H1 (cell line): ENCODE results near the gene ITPR3.

Experiments used
- BRCA1 ChIP-seq: IDR thresholded peaks from 2 replicates; pipeline ENCODE4 v1.6.1; 2012; ENCODE audit warnings: low read depth, low read length, improper control_type of control experiment
- CEBPB ChIP-seq: IDR thresholded peaks from 2 replicates; pipeline ENCODE4 v1.6.1; 2012; ENCODE audit warnings: low read depth, low read length
- CTCF ChIP-seq, 3 experiments: IDR thresholded peaks; 1 replicate in 2 of 3; 2 replicates in 1 of 3; pipeline versions ENCODE4 v1.5.1 to v1.6.1; 2011; ENCODE audit warnings: low read length in 3 of 3, mild to moderate bottlenecking in 3 of 3, inconsistent platforms in 2 of 3, low read depth in 1 of 3, moderate library complexity in 1 of 3; ENCODE audit not compliant: insufficient read depth in 1 of 3; ENCODE audit errors: control extremely low read depth in 1 of 3
- EGR1 ChIP-seq: IDR thresholded peaks from 2 replicates; pipeline ENCODE4 v1.6.1; 2011; ENCODE audit warnings: low read depth, low read length, borderline replicate concordance
- POLR2A ChIP-seq, 2 experiments: IDR thresholded peaks; 1 replicate in 1 of 2; 2 replicates in 1 of 2; pipeline ENCODE4 v1.6.1; 2011; ENCODE audit warnings: low read depth in 2 of 2, low read length in 2 of 2, mild to moderate bottlenecking in 2 of 2; ENCODE audit errors: control extremely low read depth in 1 of 2
- SUZ12 ChIP-seq: fragments of 200-600 bp; sonication (generic); IDR thresholded peaks from 2 replicates; pipeline ENCODE4 v1.6.1; 2012; ENCODE audit warnings: mild to moderate bottlenecking, inconsistent platforms, low read length, moderate library complexity, mixed read lengths
- USF2 ChIP-seq: IDR thresholded peaks from 2 replicates; pipeline ENCODE4 v1.6.1; 2011; ENCODE audit warnings: low read length, improper control_type of control experiment
- ZNF274 ChIP-seq: IDR thresholded peaks from 2 replicates; pipeline ENCODE4 v1.7.0; 2012; ENCODE audit warnings: low read length, borderline replicate concordance; ENCODE audit errors: extremely low read depth

- TF ChIP-seq CTCF (IDR thresholded peaks at IDR 0.05; ENCODE audit: control extremely low read depth in 1 of 3, insufficient read depth in 1 of 3, low read depth in 1 of 3, low read length in 3 of 3) (no peak), BRCA1 (no peak), EGR1 (no peak), POLR2A (IDR thresholded peaks at IDR 0.05; ENCODE audit: control extremely low read depth in 1 of 2, low read depth in 2 of 2, low read length in 2 of 2) (no peak), CEBPB (no peak), SUZ12 (no peak), USF2 (no peak), ZNF274 (no peak)
These were observed 47.8 kb downstream of the ITPR3 start for GRCh38 chr6:33668914-33669313.
